HepG2 (cell line): ENCODE measurements around the gene KCNK6. TPM values are rescaled to one million over a fixed set of nuclear protein-coding genes. Genes with fewer than 3 reads are reported as not detected.

Source experiments
- ADNP ChIP-seq: sonication (generic); formaldehyde crosslinking; IDR thresholded peaks from 2 replicates; pipeline ENCODE4 v1.4.0; 2020; ENCODE audit warnings: missing genetic modification reagents
- AGO2 ChIP-seq: fragments of 200-400 bp; formaldehyde crosslinking; optimal IDR thresholded peaks from 2 replicates; pipeline ENCODE3; 2017; ENCODE audit warnings: mild to moderate bottlenecking, low read depth, low read length, moderate library complexity
- HES4 ChIP-seq: sonication (generic); formaldehyde crosslinking; IDR thresholded peaks from 2 replicates; pipeline ENCODE4 v1.9.0; 2021; ENCODE audit warnings: mild to moderate bottlenecking, missing genetic modification reagents, borderline replicate concordance
- HOXA7 ChIP-seq: sonication (generic); formaldehyde crosslinking; IDR thresholded peaks from 2 replicates; pipeline ENCODE4 v1.8.1; 2022; ENCODE audit warnings: mild to moderate bottlenecking, missing genetic modification reagents, moderate library complexity
- JARID2 ChIP-seq: sonication (generic); formaldehyde crosslinking; IDR thresholded peaks from 2 replicates; pipeline ENCODE4 v1.8.1; 2023; ENCODE audit warnings: missing genetic modification reagents, inconsistent platforms; ENCODE audit not compliant: insufficient replicate concordance
- JUND ChIP-seq: sonication (generic); formaldehyde crosslinking; IDR thresholded peaks from 2 replicates; pipeline ENCODE4 v1.8.0; 2022; ENCODE audit warnings: mild to moderate bottlenecking, missing genetic modification reagents
- MATR3 ChIP-seq: sonication (generic); formaldehyde crosslinking; IDR thresholded peaks from 2 replicates; pipeline ENCODE4 v1.4.0; 2020; ENCODE audit warnings: missing genetic modification reagents
- MED13 ChIP-seq: sonication (generic); formaldehyde crosslinking; IDR thresholded peaks from 2 replicates; pipeline ENCODE4 v1.5.0; 2020; ENCODE audit warnings: missing genetic modification reagents
- MTF2 ChIP-seq: sonication (generic); formaldehyde crosslinking; IDR thresholded peaks from 2 replicates; pipeline ENCODE4 v1.5.0; 2020; ENCODE audit warnings: missing genetic modification reagents, borderline replicate concordance
- NCOR1 ChIP-seq: fragments of 200-600 bp; sonication (generic); IDR thresholded peaks from 2 replicates; pipeline ENCODE4 v1.7.0; 2017; ENCODE audit warnings: antibody characterized with exemption, low read length, borderline replicate concordance
- NPAS2 ChIP-seq: sonication (generic); formaldehyde crosslinking; IDR thresholded peaks from 2 replicates; pipeline ENCODE4 v1.8.0; 2022; ENCODE audit warnings: mild to moderate bottlenecking, missing genetic modification reagents, borderline replicate concordance
- REXO4 ChIP-seq: sonication (generic); formaldehyde crosslinking; IDR thresholded peaks from 2 replicates; pipeline ENCODE4 v1.8.0; 2022; ENCODE audit warnings: missing genetic modification reagents, mild to moderate bottlenecking, borderline replicate concordance
- SP2 ChIP-seq: sonication (generic); formaldehyde crosslinking; IDR thresholded peaks from 2 replicates; pipeline ENCODE4 v1.5.1; 2020; ENCODE audit warnings: mild to moderate bottlenecking, missing genetic modification reagents
- XBP1 ChIP-seq: sonication (generic); formaldehyde crosslinking; IDR thresholded peaks from 2 replicates; pipeline ENCODE4 v1.5.0; 2020; ENCODE audit warnings: missing genetic modification reagents
- ZIK1 ChIP-seq: sonication (generic); formaldehyde crosslinking; IDR thresholded peaks from 2 replicates; pipeline ENCODE4 v1.5.0; 2020; ENCODE audit warnings: mild to moderate bottlenecking, low read depth, missing genetic modification reagents, borderline replicate concordance
- ZNF264 ChIP-seq: sonication (generic); formaldehyde crosslinking; IDR thresholded peaks from 2 replicates; pipeline ENCODE4 v1.4.0; 2020; ENCODE audit warnings: missing genetic modification reagents
- ZNF432 ChIP-seq: sonication (generic); formaldehyde crosslinking; IDR thresholded peaks from 2 replicates; pipeline ENCODE4 v1.5.0; 2020; ENCODE audit warnings: missing genetic modification reagents, mild to moderate bottlenecking, borderline replicate concordance
- ZNF607 ChIP-seq: sonication (generic); formaldehyde crosslinking; IDR thresholded peaks from 2 replicates; pipeline ENCODE4 v1.5.1; 2020; ENCODE audit warnings: missing genetic modification reagents, mild to moderate bottlenecking, borderline replicate concordance
- ZNF713 ChIP-seq: sonication (generic); formaldehyde crosslinking; IDR thresholded peaks from 2 replicates; pipeline ENCODE4 v1.4.0; 2020; ENCODE audit warnings: mild to moderate bottlenecking, missing genetic modification reagents
- ZZZ3 ChIP-seq: sonication (generic); formaldehyde crosslinking; IDR thresholded peaks from 2 replicates; pipeline ENCODE4 v1.4.0; 2020; ENCODE audit warnings: missing genetic modification reagents, mild to moderate bottlenecking, borderline replicate concordance
- polyA plus RNA-seq, 8 experiments: library from polyadenylated mRNA; depleted of rRNA in 3 of 8; stranded (reverse) in 7 of 8; unstranded in 1 of 8; fragments of >200 nt; fragmentation: Illumina TruSeq in 4 of 8; extraction: Trizol in 4 of 8; gene quantifications; 2 replicates each; pipeline versions ENCODE4 v1.2.1 to v1.2.3, GENCODE V29; 2011 to 2016; ENCODE audit warnings: low read depth in 4 of 8, missing spikeins in 1 of 8, mixed read lengths in 1 of 8; ENCODE audit not compliant: insufficient read depth in 1 of 8
- total RNA-seq, 5 experiments: library from RNA; depleted of rRNA; stranded (reverse); fragments of >200 nt; fragmentation: Illumina TruSeq; extraction: Trizol; gene quantifications; 2 replicates each; pipeline ENCODE4 v1.2.3, GENCODE V29; 2016; ENCODE audit warnings: low read depth in 1 of 5
- TF ChIP-seq, protein P1 (sequence below): IDR thresholded peaks from 2 replicates; pipeline ENCODE4 v1.6.1; 2016; ENCODE audit warnings: missing genetic modification reagents, missing compliant biosample characterization
- TF ChIP-seq, protein P2 (sequence below): IDR thresholded peaks from 2 replicates; pipeline ENCODE4 v1.6.1; 2016; ENCODE audit warnings: missing compliant biosample characterization, missing genetic modification reagents, borderline replicate concordance
- TF ChIP-seq, protein P3 (sequence below): sonication (generic); formaldehyde crosslinking; IDR thresholded peaks from 2 replicates; pipeline ENCODE4 v1.5.0; 2020; ENCODE audit warnings: mild to moderate bottlenecking, missing genetic modification reagents
- TF ChIP-seq, protein P4 (sequence below): sonication (generic); formaldehyde crosslinking; IDR thresholded peaks from 2 replicates; pipeline ENCODE4 v1.4.0; 2020; ENCODE audit warnings: mild to moderate bottlenecking, missing genetic modification reagents
- TF ChIP-seq, protein P5 (sequence below): sonication (generic); formaldehyde crosslinking; IDR thresholded peaks from 2 replicates; pipeline ENCODE4 v1.8.1; 2023; ENCODE audit warnings: mild to moderate bottlenecking, missing genetic modification reagents

The KCNK6 gene
- total and polyA plus RNA-seq, 2 of the 13 experiments (the other 11 are each of a cell fraction or from before 2014, with no cell fraction given): 0.03 TPM; not detected in 1

DNA sequence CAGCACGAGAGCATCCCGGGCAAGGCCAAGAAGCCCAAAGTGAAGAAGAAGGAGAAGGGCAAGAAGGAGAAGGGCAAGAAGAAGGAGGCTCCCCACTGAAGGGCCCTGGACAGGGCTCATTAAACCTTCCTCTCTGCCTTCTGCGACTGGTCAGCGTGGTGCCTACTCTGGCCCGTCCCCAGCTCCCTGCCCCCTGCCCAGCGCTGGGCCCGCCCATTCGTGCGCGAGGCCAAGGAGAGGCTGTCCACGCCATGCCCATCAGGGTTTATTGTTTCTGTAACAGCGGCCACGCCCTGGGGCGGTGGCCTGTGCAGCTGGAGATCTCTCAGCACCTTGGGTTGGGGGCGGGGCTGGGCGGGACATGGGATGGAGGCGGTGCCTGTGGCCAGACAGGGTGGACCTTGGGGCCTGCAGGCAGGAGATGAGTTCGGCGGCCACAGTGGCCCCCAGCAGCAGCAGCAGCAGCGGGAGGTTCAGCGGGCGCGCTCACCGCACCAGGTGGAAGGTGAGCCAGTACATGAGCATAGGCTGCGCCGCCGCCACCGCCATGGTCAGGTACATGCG lies 14.7 kb upstream of the KCNK6 start (continued):
- TF ChIP-seq, protein P1, sequence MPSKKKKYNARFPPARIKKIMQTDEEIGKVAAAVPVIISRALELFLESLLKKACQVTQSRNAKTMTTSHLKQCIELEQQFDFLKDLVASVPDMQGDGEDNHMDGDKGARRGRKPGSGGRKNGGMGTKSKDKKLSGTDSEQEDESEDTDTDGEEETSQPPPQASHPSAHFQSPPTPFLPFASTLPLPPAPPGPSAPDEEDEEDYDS (CRISPR knock-in tag): no peak
- TF ChIP-seq JARID2: no peak
- TF ChIP-seq ZZZ3 (CRISPR knock-in tag): 0 out of 2 replicates have a peak, but pooled peaks have one; percentile 33
- TF ChIP-seq, protein P2, sequence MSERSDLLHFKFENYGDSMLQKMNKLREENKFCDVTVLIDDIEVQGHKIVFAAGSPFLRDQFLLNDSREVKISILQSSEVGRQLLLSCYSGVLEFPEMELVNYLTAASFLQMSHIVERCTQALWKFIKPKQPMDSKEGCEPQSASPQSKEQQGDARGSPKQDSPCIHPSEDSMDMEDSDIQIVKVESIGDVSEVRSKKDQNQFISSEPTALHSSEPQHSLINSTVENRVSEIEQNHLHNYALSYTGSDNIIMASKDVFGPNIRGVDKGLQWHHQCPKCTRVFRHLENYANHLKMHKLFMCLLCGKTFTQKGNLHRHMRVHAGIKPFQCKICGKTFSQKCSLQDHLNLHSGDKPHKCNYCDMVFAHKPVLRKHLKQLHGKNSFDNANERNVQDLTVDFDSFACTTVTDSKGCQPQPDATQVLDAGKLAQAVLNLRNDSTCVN: no peak
- no peak for TF ChIP-seq HES4
- TF ChIP-seq, protein P3, sequence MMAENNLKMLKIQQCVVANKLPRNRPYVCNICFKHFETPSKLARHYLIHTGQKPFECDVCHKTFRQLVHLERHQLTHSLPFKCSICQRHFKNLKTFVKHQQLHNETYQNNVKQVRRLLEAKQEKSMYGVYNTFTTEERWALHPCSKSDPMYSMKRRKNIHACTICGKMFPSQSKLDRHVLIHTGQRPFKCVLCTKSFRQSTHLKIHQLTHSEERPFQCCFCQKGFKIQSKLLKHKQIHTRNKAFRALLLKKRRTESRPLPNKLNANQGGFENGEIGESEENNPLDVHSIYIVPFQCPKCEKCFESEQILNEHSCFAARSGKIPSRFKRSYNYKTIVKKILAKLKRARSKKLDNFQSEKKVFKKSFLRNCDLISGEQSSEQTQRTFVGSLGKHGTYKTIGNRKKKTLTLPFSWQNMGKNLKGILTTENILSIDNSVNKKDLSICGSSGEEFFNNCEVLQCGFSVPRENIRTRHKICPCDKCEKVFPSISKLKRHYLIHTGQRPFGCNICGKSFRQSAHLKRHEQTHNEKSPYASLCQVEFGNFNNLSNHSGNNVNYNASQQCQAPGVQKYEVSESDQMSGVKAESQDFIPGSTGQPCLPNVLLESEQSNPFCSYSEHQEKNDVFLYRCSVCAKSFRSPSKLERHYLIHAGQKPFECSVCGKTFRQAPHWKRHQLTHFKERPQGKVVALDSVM (CRISPR knock-in tag): no peak
- TF ChIP-seq SP2 (CRISPR knock-in tag): no peak
- no peak for TF ChIP-seq ZNF713 (CRISPR knock-in tag)
- no peak for TF ChIP-seq MTF2
- TF ChIP-seq, protein P4, sequence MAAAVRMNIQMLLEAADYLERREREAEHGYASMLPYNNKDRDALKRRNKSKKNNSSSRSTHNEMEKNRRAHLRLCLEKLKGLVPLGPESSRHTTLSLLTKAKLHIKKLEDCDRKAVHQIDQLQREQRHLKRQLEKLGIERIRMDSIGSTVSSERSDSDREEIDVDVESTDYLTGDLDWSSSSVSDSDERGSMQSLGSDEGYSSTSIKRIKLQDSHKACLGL (CRISPR knock-in tag): no peak
- no peak for TF ChIP-seq NPAS2 (CRISPR knock-in tag)
- TF ChIP-seq JUND (CRISPR knock-in tag): no peak
- no peak for TF ChIP-seq ZIK1 (CRISPR knock-in tag)
- no peak for TF ChIP-seq MATR3 (CRISPR knock-in tag)
- TF ChIP-seq XBP1 (CRISPR knock-in tag): no peak
- TF ChIP-seq ZNF432: no peak
- no peak for TF ChIP-seq AGO2
- TF ChIP-seq NCOR1: no peak
- no peak for TF ChIP-seq ZNF264
- no peak for TF ChIP-seq ZNF607
- TF ChIP-seq HOXA7 (CRISPR knock-in tag): no peak
- TF ChIP-seq REXO4 (CRISPR knock-in tag): no peak
- TF ChIP-seq MED13 (CRISPR knock-in tag): no peak
- TF ChIP-seq, protein P5, sequence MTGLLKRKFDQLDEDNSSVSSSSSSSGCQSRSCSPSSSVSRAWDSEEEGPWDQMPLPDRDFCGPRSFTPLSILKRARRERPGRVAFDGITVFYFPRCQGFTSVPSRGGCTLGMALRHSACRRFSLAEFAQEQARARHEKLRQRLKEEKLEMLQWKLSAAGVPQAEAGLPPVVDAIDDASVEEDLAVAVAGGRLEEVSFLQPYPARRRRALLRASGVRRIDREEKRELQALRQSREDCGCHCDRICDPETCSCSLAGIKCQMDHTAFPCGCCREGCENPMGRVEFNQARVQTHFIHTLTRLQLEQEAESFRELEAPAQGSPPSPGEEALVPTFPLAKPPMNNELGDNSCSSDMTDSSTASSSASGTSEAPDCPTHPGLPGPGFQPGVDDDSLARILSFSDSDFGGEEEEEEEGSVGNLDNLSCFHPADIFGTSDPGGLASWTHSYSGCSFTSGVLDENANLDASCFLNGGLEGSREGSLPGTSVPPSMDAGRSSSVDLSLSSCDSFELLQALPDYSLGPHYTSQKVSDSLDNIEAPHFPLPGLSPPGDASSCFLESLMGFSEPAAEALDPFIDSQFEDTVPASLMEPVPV: no peak
- no peak for TF ChIP-seq ADNP
